ENCODE data around the gene TRIM65. TPM values are rescaled to one million over a fixed set of nuclear protein-coding genes. Genes with fewer than 3 reads are reported as not detected.
A peak's percentile ranks its signal among the peaks of the same experiment; 100 is the strongest.

Gene TRIM65
- total RNA-seq, 1 donor from 2014 or later: 14.7 TPM

DNA sequence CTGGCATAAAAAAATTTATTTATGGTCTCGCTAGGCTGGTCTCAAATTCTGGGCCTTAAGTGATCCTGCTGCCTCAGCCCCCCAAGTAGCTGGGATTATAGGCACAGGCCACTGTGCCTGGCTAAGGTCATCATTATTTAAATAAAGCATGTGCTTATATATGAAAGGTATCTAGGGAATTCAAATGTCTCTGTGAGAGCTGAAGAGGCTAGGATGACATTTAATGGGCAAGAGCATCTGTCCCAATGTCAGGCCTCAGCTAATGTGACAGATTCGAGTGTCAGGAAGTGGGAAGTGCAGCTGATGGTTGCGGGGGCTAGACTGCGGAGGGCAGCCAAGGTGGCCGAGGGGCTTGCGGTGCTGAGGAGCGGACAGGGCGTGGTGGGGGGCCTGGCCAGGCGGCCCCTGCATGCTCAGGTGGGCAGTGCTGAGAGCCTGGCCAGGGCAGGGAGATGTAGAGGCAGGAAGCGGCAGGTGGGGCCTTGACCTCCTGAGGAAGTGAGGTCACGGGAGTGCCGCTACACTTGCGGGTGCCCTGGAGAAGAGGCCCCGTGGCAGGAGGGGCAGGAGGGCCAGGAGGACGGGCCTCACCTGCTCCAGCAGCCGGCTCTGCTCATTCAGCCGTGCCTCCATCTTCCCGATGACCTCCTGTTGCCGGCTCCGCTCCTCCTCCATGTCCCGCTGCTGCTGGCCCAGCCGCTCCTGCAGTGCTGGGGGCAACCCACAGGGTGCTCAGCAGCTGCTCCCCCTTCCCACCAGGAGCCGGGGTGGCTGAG is 20.6 kb upstream of the TRIM65 start:
- no peak for DNase-seq (ENCODE audit: low read depth)

DNA sequence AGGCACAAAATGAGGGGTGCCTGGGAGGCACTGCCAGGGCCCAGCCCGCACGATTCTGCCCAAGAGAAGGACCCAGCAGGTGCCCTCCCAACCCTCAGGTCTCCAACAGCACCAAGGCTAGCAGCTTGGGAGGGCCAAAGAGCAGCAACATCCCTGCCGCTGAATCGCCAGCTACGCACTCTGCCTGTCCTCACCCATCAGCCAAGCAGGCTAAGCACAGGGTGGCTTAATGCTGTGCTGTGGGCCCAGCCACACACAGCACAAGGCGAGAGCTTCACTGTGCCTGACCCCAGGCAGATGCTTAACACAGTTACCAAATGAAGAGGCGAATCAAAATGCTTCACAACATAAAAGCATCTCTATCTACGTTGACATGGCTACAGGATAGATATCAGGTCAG is 18.5 kb upstream of the TRIM65 start:
- DNase-seq (ENCODE audit: low read depth): no peak

DNA sequence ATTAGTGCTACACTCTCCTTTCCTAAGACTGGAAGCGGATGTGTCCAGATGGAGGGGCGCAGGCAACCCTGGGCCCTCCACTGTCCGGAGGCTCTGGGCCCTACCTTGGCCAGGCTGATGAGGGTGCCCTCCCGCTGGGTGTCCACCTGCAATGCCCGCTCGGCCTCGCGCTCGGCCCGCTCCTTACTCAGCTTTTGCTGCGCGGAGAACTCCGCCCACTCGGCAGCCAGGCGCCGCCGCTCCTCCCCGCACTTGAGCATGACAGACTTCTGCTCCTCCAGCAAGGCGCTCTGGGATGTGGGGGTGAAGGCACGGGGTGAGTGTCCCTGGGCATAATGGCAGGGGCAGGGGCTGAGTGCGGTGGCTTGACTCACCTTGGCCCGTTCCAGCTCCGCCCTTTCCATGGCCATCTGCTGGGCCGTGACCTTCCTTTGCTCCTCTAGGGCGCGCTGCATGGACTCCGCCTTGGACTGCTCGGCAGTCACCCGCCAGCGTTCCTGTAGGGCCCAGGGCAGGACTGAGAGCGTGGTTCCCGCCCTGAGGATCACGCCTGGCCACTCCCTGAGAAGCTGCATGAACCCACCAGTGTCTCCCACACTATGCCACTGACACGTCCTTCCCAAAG is 18.0 kb upstream of the TRIM65 start:
- no peak for DNase-seq (ENCODE audit: low read depth)

DNA sequence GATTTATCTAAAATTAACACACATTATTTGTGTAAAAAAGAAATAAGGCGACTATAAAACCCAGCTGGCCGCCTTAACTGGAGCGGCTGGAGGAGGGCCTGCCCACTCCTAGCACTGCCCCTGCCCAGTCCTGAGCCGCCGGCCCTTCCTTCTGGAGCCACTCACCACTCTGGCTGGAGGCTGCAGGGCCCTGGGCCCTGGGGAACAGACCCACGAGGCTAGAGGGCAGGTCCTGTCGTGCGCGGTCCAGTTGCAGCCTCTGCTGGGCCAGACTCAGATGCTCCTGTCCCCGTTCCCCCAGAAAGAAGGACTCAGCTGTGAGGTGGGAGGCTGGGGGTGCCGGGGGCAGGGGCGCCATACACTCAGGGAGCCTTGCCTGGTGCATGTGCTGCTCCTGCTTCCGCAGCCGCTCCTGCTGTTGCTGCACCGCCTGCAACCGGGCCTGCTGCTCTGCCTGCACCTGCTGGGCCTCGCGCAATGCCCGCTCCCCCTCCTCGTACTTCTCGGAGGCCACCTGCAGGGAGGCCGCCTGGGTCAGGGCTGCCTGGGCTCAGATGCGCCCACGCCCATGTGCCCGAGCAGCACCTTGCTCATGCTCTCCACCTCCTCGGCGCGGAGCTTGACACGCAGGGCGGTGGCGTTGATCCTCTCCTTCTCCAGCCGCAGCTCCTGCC is 16.9 kb upstream of the TRIM65 start:
- DNase-seq (ENCODE audit: low read depth): no peak

DNA sequence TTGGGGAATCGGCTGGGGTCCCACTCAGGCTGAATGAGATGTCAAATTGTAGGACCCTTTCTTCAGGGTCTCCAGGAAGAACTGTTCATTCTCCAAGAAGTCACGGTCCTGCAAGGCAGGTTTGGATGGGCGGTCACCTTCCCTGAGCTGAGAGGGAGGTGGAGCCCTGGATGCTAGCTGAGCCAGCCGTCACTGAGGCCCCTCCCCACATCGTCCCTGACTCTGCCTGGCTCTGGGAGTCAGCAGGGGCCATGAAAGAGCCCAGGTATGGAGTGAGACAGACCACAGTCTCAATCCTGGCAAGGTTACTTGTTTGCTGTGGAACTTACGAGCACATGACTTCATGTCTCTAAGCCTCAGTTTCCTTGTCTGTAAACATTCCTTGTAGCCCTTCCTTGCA is 13.9 kb upstream of the TRIM65 start:
- DNase-seq (ENCODE audit: low read depth): no peak

DNA sequence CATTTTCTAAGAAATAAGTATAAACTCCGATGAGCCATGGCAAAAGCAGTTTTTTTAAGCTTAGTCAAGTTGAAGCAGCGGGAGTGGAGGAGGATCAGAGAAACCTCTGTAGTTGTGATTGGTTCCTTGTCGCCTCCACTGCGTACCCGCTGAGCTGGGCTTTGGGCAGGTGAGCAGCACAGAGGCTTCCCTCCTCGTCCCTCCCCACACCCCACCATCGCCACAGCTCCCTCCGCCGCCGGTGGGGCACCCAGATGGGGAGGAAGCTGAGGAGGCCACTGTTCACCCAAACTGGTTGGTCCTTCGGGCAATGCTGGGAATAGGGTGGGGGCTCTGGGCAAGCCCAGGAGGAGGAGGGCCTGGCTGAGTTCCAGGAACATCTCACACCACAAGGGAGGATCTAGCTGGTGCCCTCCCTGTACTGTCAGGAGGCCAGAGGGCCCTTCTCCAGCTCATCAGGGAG is 13.1 kb upstream of the TRIM65 start:
- DNase-seq (ENCODE audit: low read depth): no peak

DNA sequence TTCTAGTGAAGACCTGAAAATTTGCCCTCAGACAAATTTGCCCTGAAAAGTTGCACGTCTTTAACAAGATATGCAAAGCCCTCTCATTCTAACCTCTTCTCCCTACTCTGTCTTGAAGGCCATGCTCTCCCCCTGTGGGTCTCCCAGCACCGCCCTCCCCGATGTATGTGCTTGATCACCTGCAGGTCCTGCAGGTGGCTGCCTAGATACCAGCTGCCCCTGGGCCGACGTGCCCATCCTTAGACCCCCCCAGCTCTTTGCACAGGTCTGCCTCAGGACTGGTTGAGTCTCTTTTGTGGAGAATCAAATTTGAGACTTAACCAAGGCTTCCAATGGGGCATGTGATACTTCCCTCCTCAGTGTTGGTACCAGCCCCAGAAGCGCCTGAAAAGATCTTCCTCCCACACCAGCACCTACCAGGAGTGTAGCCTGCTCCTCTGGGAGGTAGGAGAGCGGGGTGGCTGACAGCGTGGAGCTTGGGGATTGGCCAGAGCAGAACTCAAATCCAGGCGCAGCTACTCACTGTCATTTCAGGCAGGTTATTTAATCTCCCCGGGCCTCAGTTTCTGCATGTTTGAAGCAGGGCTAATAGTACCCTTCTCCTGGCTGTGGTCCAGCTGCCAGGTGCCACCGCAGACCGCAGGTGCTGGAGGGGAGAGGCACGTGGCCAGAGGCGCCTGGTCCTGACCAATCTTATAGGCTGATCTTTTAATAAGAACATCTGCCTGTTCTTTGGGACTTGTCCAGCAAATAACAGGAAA is 12.5 kb upstream of the TRIM65 start:
- no peak for DNase-seq (ENCODE audit: low read depth)

DNA sequence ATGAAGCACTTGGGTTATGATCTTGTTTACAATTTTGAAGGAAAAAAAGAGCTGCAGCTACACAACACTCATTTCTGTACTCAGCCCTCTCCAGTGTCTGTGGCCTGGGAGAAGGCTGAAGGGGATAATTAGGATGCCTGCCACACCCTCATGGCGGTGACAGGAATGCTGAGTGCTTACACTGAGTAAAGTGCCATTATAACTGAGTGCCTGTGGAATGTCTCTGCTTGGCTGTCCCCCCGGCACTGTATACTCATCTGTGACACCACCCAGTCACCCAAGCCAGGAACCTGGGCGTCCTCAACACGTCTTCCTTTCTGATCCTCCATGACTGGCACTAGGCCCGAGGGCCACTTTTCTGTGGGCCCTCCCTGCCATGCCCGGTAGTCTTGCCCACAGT is 11.4 kb upstream of the TRIM65 start:
- DNase-seq (ENCODE audit: low read depth): no peak

DNA sequence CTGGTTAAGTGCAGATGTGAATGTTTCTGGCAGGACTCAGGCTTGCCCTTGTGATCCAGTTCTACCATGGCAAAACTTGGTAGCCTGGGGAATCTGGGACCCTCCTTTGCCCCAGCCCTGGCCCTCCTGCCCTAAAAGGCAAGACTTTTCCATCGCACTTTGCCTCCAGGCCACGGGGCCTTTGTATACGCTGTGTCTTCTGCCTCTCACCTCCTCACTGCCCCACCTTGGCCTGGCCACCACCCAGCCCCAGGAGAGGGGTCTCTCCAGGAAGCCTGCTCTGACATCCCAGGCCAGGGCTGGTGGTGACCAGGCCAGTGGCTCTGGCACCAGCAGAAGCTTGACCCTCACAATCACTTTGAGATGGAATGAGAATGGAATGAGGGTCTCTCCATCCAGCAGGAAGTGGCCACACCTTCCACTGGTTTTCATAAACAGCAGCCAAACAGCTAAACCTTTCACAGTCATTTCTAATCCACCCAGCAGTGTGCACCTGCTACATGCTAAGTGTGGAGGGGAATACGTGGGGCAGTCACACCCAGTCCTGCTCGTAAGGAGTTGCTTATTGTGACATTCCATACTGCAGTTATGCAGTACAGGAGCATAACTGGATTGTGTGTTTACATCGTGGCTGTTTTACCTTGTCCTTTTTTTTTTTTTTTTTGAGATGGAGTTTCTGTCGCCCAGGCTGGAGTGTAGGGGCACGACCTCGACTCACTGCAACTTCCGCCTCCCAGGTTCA is 9.6 kb upstream of the TRIM65 start:
- DNase-seq (ENCODE audit: low read depth): no peak

DNA sequence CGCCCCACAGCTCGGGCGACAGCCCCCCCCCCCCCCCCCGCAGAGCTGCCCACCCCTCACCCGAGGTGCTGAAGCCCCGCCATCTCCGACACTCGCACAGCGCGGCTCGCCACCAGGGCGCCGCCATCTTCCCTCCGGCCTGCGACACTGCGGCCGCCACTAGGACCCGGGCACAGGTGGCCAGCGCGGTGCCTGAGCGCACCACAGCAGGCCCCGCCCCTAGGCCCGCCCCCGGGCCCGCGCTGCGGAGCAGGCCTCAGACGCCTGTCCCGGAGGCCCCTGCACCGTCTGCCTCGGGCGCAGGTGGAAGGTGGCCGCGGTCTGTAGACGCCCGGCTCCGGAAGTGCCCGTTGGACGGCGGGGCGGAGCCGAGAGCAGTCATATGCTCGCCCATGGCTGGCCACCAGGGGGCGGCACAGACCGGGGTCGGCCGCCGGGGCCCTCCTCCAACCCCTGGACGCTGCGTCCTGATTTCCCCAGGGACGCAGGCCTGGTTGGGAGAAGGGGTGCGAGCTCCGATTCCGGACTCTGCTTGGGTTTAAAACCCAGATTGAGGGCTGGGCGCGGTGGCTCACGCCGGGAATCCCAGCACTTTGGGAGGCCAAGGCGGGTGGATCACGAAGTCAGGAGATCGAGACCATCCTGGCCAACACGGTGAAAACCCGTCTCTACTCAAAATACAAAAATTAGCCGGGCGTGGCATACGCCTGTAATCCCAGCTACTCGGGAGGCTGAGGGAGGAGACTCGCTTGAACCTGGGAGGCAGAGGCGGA is 8.2 kb upstream of the TRIM65 start, which contains the start of gene MRPL38:
Gene MRPL38, minus strand, starts transcription at position 136 of the 773 bp plus-strand sequence. Its CDS starts 9 bp downstream, at position 127.
- DNase-seq (ENCODE audit: low read depth): peak; percentile 81

DNA sequence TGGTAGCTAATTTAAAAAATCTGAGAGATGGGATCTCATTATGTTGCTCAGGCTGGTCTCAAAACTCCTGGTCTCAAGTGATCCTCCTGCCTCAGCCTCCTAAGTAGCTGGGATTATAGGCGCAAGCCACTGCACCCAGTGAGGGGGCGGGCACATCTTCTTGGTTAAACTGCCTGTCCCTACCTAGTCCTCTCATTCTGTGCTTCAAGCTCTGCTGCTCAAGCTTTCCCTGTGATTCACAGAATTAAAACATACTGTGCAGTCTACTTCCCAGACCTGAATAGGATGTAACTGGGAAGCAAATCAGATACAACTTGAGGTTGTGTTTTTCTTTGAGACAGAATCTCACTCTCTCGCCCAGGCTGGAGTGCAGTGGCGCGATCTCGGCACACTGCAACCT is 5.7 kb upstream of the TRIM65 start:
- peak; percentile 68 for DNase-seq (ENCODE audit: low read depth)

DNA sequence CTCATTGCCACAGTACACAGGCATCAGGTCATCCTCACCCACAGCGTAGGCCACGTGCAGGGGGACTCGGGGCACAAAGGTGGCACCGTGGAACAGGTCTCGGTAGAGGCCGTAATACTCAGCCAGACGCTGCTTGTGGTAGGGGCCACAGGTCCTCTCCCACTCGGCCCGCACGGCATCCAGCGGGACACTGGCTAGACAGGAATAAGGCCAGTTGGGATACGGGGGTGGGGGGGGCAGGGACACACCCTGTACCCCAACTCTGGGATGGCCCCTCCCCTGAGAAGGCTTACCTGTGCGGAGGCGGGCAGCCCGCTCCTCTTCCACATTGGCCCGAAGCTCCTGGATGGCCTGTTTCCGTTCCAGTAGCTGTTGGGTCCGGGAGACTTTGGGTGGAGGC is 5.0 kb upstream of the TRIM65 start:
- DNase-seq (ENCODE audit: low read depth): no peak

DNA sequence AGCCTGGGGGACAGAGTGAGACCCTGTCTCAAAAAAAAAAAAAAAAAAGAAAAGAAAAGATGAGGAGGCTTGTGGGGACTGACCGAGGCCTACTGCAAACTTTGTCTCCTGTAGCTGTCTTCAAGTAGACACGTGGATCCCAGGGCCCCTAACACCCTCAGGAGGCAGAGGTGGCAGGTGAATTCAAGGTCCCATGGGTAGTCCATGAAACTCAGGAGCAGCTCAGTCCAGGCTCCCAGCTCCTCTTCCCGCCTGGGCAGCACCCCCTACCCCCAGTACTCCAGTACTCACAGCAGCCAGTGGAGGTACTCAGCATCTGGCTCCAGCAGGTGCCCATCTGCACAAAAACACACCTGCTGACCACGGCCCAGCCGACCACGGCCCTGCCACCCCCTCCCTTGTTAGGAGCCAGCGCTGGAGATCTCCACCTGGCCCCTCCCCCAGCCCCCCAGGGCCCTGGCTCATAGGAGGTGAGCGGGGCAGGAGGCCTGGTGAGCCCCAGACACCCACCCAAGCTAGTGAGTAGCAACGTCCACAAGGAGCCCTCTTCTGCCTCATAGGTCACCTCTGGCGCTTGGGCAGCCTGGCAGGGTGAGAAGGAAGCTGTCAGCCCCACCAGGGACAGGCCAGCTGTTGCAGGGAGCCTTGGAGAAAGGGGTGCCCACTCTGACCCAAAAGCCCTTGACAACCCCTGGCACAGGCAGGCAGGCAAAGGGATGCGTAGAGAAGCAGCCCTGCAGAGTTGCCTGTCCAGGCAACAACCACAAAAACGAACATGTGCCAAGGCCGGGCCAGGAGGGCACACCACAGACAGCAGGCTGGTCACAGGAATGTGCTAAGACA is 4.2 kb upstream of the TRIM65 start:
- no peak for DNase-seq (ENCODE audit: low read depth)

DNA sequence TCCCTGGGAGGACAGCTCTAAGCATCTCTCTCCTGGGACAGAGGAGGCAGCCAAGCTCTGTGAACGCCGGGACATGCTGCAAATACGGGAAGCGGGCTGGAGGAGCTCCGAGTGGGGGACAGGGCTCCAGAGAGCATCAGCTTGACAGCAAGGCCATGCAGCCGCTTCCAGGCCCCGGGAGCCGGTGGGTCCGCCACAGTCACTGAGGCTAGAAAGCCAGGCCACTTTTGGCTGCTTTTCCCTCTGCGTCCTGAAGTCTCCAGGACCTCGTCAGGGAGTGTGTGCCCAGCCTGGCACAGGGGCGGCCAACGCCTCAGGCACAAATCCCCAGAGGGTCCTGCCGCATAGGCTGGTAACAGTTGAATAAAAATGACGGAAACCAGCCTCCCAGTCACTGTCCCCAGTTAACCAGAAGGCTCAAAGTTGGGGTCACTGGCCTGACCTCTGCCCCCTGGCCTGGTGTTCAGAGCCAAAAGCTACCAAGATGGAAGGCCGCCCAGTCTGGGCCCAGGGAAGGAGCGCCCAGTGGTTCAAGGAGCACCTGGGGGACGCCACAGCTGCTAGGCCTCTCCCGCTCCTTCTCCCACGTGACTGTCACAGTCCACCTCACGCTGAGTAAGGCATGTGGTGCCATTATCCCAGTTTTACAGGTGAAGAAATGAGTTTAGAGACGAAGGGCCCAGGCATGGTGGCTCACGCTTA is 3.2 kb upstream of the TRIM65 start:
- DNase-seq (ENCODE audit: low read depth): no peak

DNA sequence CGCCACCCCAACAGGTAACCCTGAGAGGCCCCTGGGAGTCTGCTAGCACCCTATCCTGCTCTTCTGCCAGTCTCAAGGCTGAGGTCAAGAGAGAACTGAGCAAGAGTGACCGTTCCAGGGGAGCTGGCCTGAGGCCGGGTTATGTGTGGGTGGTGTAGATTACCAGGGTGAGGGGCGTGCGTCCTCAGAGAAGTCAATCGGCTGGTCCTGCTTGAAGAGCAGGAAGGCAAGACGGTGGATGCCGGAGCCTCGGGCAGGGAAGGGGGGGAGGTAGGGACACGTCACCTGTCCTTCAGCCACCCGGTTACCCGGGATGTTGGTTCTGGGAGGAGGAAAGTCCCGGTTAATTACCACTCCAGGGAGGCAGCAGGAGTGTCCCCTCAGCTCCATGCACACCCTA is 2.6 kb upstream of the TRIM65 start:
- DNase-seq (ENCODE audit: low read depth): no peak

DNA sequence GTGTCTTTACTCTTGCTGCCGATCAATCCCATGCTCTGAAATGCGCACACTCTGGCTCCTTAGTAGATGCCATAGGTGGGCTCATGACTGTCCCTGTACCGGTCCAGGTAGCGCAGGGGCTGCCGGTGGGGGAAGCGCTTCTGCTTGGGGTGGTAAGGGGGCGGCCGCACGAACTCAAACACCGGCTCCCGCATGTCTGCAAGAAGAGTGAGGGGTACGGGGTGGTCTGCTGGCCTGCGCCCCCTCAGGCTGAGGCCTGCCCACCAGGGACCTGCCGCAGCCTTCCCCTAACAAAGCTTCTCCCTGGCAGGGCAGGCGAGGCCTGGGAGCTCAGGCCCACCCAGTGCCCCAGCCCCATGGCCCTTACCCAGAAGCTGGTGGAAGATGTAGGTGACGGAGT is 2.0 kb upstream of the TRIM65 start:
- no peak for DNase-seq (ENCODE audit: low read depth)

DNA sequence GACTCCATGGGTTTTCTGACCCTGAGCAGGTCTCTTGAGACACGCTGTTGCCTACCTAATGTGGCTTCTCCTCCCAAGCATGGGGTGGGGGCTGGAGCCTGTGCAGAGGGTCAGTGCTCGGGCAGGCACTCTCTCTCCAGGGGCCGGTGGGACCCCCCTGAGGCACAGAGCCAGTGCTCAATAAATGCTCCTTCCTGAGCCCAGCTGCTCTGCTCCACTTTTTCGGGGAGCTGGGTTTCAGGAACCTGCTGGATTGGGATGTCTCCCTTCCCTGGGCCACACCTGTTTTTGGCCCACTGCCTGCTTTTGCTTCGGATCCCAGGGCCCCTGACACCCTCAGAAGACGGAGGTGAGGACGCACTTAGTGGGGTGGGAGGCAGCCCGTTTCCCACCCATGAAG is 1.3 kb upstream of the TRIM65 start:
- DNase-seq (ENCODE audit: low read depth): no peak

DNA sequence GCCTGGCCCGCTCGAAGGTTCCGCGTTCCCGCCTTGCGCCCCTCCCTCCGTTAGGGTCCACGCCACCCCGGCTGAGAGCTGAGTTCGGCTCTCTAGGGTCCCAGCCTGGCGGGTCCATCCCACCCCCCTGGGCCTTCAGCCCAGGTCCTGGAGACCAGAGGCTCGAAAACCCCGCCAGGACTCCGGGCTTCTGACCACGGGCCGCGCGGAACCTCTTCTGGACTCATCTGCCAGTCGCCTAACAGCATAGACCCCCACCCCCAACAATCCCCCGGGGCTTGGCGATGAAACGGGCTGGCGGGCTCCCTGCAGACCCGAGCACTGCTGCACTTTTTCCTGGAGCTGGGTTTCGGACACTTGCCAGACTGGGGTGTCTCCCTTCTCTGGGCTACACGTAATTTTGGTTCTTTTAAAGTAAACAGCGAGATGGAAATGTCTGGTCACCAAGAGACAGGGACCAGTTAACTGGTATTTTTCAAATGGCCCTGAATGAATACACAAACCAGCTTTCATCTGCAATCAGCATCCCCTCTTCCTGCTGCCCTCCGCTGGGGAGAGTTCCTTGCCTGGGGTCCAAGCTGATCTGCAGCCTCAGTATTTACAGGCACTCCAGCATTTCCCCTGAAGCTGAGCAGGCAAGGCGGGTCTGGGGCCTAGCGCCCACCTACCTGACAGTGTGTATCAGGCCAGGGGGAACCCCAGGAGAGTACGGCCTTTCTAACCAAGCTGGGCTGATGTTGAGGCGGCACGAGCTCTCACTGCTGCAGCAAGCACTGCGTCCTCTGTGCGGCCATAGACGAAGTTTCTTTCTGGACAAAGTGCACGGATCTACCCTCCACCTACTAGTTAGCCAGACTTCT is 639 bp upstream of the TRIM65 start:
- no peak for DNase-seq (ENCODE audit: low read depth)

Measured in renal cortical epithelial cell (primary cell).